ENCODE results near the gene MED12L. TPM values are rescaled to one million over a fixed set of nuclear protein-coding genes. Genes with fewer than 3 reads are reported as not detected.

The MED12L gene
- total RNA-seq, 1 donor from 2014 or later: 0.97 TPM

GRCh38 chr3:151121016-151121415 lies 35.6 kb downstream of the MED12L start:
- Mint-ChIP-seq H3K27ac (ENCODE audit: unreplicated experiment) (no peak overlapping the region), H3K36me3 (ENCODE audit: low read depth) (peaks cover 1% of the 10 kb centered on the region), H3K9me3 (ENCODE audit: low read depth) (no peaks in the 10 kb centered on the region), H3K27me3 (ENCODE audit: low read depth) (no peaks in the 10 kb centered on the region), H3K4me1 (ENCODE audit: low read depth) (no peaks in the 10 kb centered on the region), H3K4me3 (ENCODE audit: unreplicated experiment) (no peak overlapping the region)
- TF ChIP-seq, protein P1, sequence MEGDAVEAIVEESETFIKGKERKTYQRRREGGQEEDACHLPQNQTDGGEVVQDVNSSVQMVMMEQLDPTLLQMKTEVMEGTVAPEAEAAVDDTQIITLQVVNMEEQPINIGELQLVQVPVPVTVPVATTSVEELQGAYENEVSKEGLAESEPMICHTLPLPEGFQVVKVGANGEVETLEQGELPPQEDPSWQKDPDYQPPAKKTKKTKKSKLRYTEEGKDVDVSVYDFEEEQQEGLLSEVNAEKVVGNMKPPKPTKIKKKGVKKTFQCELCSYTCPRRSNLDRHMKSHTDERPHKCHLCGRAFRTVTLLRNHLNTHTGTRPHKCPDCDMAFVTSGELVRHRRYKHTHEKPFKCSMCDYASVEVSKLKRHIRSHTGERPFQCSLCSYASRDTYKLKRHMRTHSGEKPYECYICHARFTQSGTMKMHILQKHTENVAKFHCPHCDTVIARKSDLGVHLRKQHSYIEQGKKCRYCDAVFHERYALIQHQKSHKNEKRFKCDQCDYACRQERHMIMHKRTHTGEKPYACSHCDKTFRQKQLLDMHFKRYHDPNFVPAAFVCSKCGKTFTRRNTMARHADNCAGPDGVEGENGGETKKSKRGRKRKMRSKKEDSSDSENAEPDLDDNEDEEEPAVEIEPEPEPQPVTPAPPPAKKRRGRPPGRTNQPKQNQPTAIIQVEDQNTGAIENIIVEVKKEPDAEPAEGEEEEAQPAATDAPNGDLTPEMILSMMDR (IDR thresholded peaks at IDR 0.05): no peak
- no peak for DNase-seq (ENCODE audit: low spot score)

GRCh38 chr3:151123827-151124226 lies 38.4 kb downstream of the MED12L start:
- no peaks in the 10 kb centered on the region for H3K9me3 Mint-ChIP-seq (ENCODE audit: low read depth)
- H3K27ac Mint-ChIP-seq (ENCODE audit: unreplicated experiment): no peak overlapping the region
- no peak overlapping the region for H3K4me3 Mint-ChIP-seq (ENCODE audit: unreplicated experiment)
- DNase-seq (ENCODE audit: low spot score): no peak
- peaks cover 1% of the 10 kb centered on the region for H3K36me3 Mint-ChIP-seq (ENCODE audit: low read depth)
- TF ChIP-seq, protein P1 (IDR thresholded peaks at IDR 0.05): no peak
- H3K27me3 Mint-ChIP-seq (ENCODE audit: low read depth): no peaks in the 10 kb centered on the region
- H3K4me1 Mint-ChIP-seq (ENCODE audit: low read depth): no peaks in the 10 kb centered on the region

GRCh38 chr3:151124476-151124875 lies 39.0 kb downstream of the MED12L start:
- DNase-seq (ENCODE audit: low spot score): no peak
- Mint-ChIP-seq H3K4me3 (ENCODE audit: unreplicated experiment) (no peak overlapping the region), H3K9me3 (ENCODE audit: low read depth) (no peaks in the 10 kb centered on the region), H3K27ac (ENCODE audit: unreplicated experiment) (no peak overlapping the region), H3K36me3 (ENCODE audit: low read depth) (peaks cover 1% of the 10 kb centered on the region), H3K4me1 (ENCODE audit: low read depth) (no peaks in the 10 kb centered on the region), H3K27me3 (ENCODE audit: low read depth) (no peaks in the 10 kb centered on the region)
- TF ChIP-seq, protein P1 (IDR thresholded peaks at IDR 0.05): no peak

- H3K4me1 Mint-ChIP-seq (ENCODE audit: low read depth): peaks cover 5% of the 10 kb centered on the region
- no peaks in the 10 kb centered on the region for H3K36me3 Mint-ChIP-seq (ENCODE audit: low read depth)
- H3K4me3 Mint-ChIP-seq (ENCODE audit: unreplicated experiment): no peak overlapping the region
- H3K27ac Mint-ChIP-seq (ENCODE audit: unreplicated experiment): no peak overlapping the region
- no peaks in the 10 kb centered on the region for H3K9me3 Mint-ChIP-seq (ENCODE audit: low read depth)
- TF ChIP-seq, protein P1 (IDR thresholded peaks at IDR 0.05): no peak
- no peaks in the 10 kb centered on the region for H3K27me3 Mint-ChIP-seq (ENCODE audit: low read depth)
- DNase-seq (ENCODE audit: low spot score): no peak
Observed at GRCh38 chr3:151130428-151130827, 45.0 kb downstream of the MED12L start.

- DNase-seq (ENCODE audit: low spot score): no peak
- Mint-ChIP-seq H3K27ac (ENCODE audit: unreplicated experiment) (no peak overlapping the region), H3K9me3 (ENCODE audit: low read depth) (peaks cover 9% of the 10 kb centered on the region), H3K4me3 (ENCODE audit: unreplicated experiment) (no peak overlapping the region), H3K4me1 (ENCODE audit: low read depth) (peaks cover 5% of the 10 kb centered on the region), H3K36me3 (ENCODE audit: low read depth) (peaks cover 1% of the 10 kb centered on the region), H3K27me3 (ENCODE audit: low read depth) (no peaks in the 10 kb centered on the region)
- TF ChIP-seq, protein P1 (IDR thresholded peaks at IDR 0.05): no peak
Observed at GRCh38 chr3:151133175-151133574, 47.7 kb downstream of the MED12L start.

Measured in chondrocyte (in vitro differentiated cells).